Measurements from ENCODE around the gene MMP3. TPM values are rescaled to one million over a fixed set of nuclear protein-coding genes. Genes with fewer than 3 reads are reported as not detected.
"Not testable (repeated sequence)": the region's sequence is repeated elsewhere in the genome, so short reads cannot be mapped to it uniquely, and the experiment has no call there.

The MMP3 gene
- total RNA-seq, 4 donors from 2014 or later: 0.48 to 4.8 (median 1.1) TPM

DNA sequence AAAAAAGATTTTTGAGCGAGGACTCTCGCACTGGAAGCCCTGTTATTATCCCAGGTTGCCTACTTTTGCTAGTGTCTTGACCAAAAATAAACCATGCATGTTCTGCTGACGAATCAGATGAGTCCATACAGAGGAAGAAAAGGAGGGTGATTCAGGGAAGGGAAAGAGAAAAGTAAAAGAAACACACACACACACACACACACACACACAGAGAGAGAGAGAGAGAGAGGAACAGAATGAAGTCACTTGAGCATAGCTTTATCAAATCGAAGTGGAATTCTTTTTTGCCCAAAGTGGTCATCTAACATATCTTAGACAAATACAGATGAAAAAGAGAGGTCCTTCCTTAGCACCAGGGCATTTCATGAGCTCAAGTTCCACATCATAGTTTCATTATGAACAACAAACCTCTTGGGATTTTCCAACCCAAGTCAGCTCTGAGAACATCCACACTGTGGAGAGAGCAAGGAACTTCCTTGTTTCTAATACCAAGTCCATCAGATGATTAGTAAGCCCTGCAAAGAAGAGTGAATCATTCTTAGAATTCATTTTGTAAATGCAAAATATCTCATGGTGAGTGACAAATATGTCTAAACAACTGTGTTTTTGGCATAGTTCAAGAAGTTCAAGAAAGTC lies 39.1 kb upstream of the MMP3 start:
- TF ChIP-seq CTCF (IDR thresholded peaks at IDR 0.05) (no peak), POLR2A (IDR thresholded peaks at IDR 0.05) (no peak), EP300 (IDR thresholded peaks at IDR 0.05; ENCODE audit: low read depth) (no peak), POLR2AphosphoS5 (IDR thresholded peaks at IDR 0.05) (no peak)
- no peak overlapping the region for H3K27ac ChIP-seq
- intact Hi-C loops (cut with DNase I; ENCODE audit: low total_unique reads): no loop called here
- H3K27me3 ChIP-seq: no peaks in the 10 kb centered on the region
- 77 to 87% methylated on average over 3 to 4 of the region's 4 CpGs for WGBS, 2 donors (ENCODE audit: low coverage in 1 of 2)
- H3K36me3 ChIP-seq: no peaks in the 10 kb centered on the region
- no peaks in the 10 kb centered on the region for H3K9me3 ChIP-seq
- no peaks in the 10 kb centered on the region for H3K4me1 ChIP-seq
- no peak overlapping the region for H3K4me3 ChIP-seq
- in situ Hi-C loops (cut with MboI; ENCODE audit: low pct_ligation_motif_present in 1 of 4, low pct_unique_long_range_greater_than_20kb in 1 of 4, low sequenced_read_pairs in 3 of 4): no loop called here
- DNase-seq: no peak

DNA sequence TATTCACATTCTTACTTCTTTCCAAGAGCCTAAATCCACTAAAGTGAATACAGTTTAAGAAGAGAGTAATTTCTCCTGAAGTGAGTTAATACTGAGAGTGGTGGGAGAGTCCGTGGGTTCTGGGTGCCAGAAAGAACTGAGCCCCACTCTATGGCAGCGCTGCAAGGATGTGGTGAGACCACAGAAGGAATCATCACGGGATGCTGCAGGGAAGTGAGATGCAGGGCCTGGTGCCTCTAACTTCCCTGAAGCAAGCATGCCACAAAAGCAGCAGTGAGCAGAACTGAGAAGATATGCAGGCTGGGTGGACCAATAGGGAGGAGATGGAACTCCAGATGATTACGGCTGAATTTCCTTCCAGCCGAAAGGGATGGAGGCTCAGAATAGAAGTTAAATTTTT lies 36.4 kb upstream of the MMP3 start:
- peak; percentile 11 for DNase-seq
- intact Hi-C loops (cut with DNase I; ENCODE audit: low total_unique reads) (no loop called here), in situ Hi-C loops (cut with MboI; ENCODE audit: low pct_ligation_motif_present in 1 of 4, low pct_unique_long_range_greater_than_20kb in 1 of 4, low sequenced_read_pairs in 3 of 4) (no loop called here)
- TF ChIP-seq CTCF (IDR thresholded peaks at IDR 0.05) (no peak), EP300 (IDR thresholded peaks at IDR 0.05; ENCODE audit: low read depth) (no peak), POLR2AphosphoS5 (IDR thresholded peaks at IDR 0.05) (no peak), POLR2A (IDR thresholded peaks at IDR 0.05) (no peak)
- Histone ChIP-seq H3K9me3 (no peaks in the 10 kb centered on the region), H3K4me1 (no peaks in the 10 kb centered on the region), H3K4me3 (no peak overlapping the region), H3K27me3 (no peaks in the 10 kb centered on the region), H3K36me3 (no peaks in the 10 kb centered on the region), H3K27ac (no peak overlapping the region)
- WGBS, 2 donors (ENCODE audit: low coverage in 1 of 2): 76 to 93% methylated on average over 4 to 5 of the region's 5 CpGs

DNA sequence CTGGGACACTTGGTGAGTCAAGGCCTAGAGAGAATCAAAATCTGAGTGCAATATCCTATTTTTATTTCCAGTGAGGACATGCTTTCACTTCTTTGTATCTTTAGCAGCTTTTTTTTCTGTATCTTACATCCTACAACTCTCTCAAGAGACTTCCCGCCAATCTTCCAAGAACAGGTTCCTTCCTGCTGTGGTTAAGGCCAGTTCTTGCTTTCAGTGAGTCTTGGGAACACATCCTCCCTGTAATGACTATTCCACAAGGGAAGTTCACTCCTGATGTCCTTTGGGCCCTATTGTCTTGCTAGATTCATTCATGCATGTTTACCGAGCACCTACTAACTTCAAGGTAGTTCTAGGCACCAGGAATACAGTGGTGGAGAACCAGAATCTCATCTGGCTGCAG lies 35.2 kb upstream of the MMP3 start:
- Histone ChIP-seq H3K36me3 (no peaks in the 10 kb centered on the region), H3K4me3 (no peak overlapping the region), H3K27ac (no peak overlapping the region), H3K4me1 (no peaks in the 10 kb centered on the region), H3K9me3 (no peaks in the 10 kb centered on the region), H3K27me3 (no peaks in the 10 kb centered on the region)
- intact Hi-C loops (cut with DNase I; ENCODE audit: low total_unique reads) (no loop called here), in situ Hi-C loops (cut with MboI; ENCODE audit: low pct_ligation_motif_present in 1 of 4, low pct_unique_long_range_greater_than_20kb in 1 of 4, low sequenced_read_pairs in 3 of 4) (no loop called here)
- TF ChIP-seq POLR2AphosphoS5 (IDR thresholded peaks at IDR 0.05): no peak
- TF ChIP-seq EP300 (IDR thresholded peaks at IDR 0.05; ENCODE audit: low read depth): no peak
- TF ChIP-seq CTCF (IDR thresholded peaks at IDR 0.05): no peak
- no peak for TF ChIP-seq POLR2A (IDR thresholded peaks at IDR 0.05)
- DNase-seq: no peak
- WGBS, 2 donors (ENCODE audit: low coverage in 1 of 2): 88 to 92% methylated on average over 2 of the region's 2 CpGs

DNA sequence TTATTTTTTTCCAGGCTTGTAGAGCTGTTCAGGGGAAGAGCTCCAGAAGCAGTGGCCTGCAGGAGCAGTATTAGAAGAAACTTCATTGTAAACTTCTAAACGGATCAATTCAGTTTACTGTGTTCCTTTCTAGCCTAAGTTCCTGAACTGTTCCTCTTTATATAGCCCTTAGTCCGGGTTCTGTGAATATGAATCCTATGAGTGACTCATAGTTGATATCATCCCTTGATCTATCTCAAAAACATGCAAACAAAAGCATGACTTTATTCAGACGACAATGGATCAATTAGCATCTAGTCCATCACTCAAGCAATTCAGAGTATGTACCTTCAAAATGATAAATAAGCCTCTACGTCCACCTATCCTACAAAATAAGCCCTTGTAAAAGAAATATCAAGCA lies 31.4 kb upstream of the MMP3 start, which contains the start of gene MMP12:
Gene MMP12, minus strand, starts transcription at position 131 of the 400 bp plus-strand sequence. Its CDS starts 45 bp downstream, at position 86.
- whole genome bisulfite sequencing, 2 donors (ENCODE audit: low coverage in 1 of 2): 70 to 74% methylated on average over 4 of the region's 4 CpGs
- in situ Hi-C loops (cut with MboI; ENCODE audit: low pct_ligation_motif_present in 1 of 4, low pct_unique_long_range_greater_than_20kb in 1 of 4, low sequenced_read_pairs in 3 of 4) (no loop called here), intact Hi-C loops (cut with DNase I; ENCODE audit: low total_unique reads) (loop anchor here (1.0 kb wide), 1 partner anchor 10 kb away; no protein-coding TSS in a partner anchor)
- no peaks in the 10 kb centered on the region for H3K4me1 ChIP-seq
- H3K27ac ChIP-seq: no peak within 1 kb of the TSS
- H3K27me3 ChIP-seq: no peaks in the 10 kb centered on the region
- DNase-seq: no peak
- H3K9me3 ChIP-seq: no peaks in the 10 kb centered on the region
- H3K4me3 ChIP-seq: no peak within 1 kb of the TSS
- TF ChIP-seq CTCF (IDR thresholded peaks at IDR 0.05) (no peak), POLR2A (IDR thresholded peaks at IDR 0.05) (no peak), EP300 (IDR thresholded peaks at IDR 0.05; ENCODE audit: low read depth) (no peak), POLR2AphosphoS5 (IDR thresholded peaks at IDR 0.05) (no peak)
- no peaks in the 10 kb centered on the region for H3K36me3 ChIP-seq

GRCh38 chr11:102869354-102869964 lies 26.1 kb upstream of the MMP3 start:
- intact Hi-C loops (cut with DNase I; ENCODE audit: low total_unique reads); H3K4me1 ChIP-seq; in situ Hi-C loops (cut with MboI; ENCODE audit: low pct_ligation_motif_present in 1 of 4, low pct_unique_long_range_greater_than_20kb in 1 of 4, low sequenced_read_pairs in 3 of 4); H3K9me3 ChIP-seq; H3K4me3 ChIP-seq; H3K27me3 ChIP-seq; H3K36me3 ChIP-seq; H3K27ac ChIP-seq; DNase-seq: not testable (repeated sequence)
- WGBS, 2 donors (ENCODE audit: low coverage in 1 of 2): 47 to 76% methylated on average over 2 to 8 of the region's 8 CpGs

All from transverse colon (tissue), 4 donors.